ENCODE measurements around the gene ARHGAP9.

Gene ARHGAP9

DNA sequence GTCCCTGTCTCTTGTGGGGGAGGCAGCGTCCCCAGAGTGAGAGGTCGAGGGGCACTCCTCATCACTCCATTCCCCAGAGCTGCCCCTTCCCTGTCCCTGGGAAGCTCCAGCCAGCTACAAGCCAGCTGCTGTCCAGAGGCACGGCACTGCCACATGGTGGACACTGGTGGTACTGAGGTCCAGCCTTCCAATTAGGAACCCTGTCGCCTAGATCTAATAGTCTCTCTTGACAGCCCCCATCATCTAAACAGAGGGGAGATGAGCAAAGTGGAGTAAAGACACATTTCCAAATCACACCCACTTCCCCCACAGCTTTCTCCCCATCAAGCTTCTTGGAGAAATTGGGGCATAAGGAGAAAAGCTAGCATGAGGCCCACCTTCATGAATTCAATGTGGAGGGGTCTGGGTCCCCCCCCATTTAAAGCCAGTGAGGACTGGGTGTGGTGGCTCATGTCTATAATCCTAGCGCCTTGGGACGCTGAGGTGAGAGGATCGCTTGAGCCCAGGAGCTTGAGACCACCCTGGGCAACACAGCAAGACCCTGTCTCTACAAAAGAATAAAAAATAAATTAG is 26.6 kb downstream of the ARHGAP9 start:
- Histone ChIP-seq H3K4me1 (ENCODE audit: control insufficient read depth, low read length) (peaks cover 28% of the 10 kb centered on the region), H3K9me2 (replicated peaks; ENCODE audit: control insufficient read depth, low read length) (no peaks in the 10 kb centered on the region), H3F3A (ENCODE audit: control insufficient read depth, insufficient read depth) (peaks cover 5% of the 10 kb centered on the region; the same call in 1 of the 2 replicates), H3K9me3 (ENCODE audit: control insufficient read depth, insufficient read depth, low read length) (no peaks in the 10 kb centered on the region), H3K36me3 (ENCODE audit: control insufficient read depth, low read length) (no peaks in the 10 kb centered on the region), H3K79me2 (ENCODE audit: control insufficient read depth, low read length) (no peaks in the 10 kb centered on the region), H3K27me3 (ENCODE audit: control insufficient read depth, low read length) (no peaks in the 10 kb centered on the region), H3K4me2 (ENCODE audit: low read length) (no peak overlapping the region), H3K27ac (ENCODE audit: low read depth, low read length) (no peak overlapping the region), H4K20me1 (ENCODE audit: control insufficient read depth, insufficient read depth, low read depth, low read length) (no peaks in the 10 kb centered on the region), H3K4me3 (ENCODE audit: low read length) (no peak overlapping the region)
- TF ChIP-seq, protein P1, sequence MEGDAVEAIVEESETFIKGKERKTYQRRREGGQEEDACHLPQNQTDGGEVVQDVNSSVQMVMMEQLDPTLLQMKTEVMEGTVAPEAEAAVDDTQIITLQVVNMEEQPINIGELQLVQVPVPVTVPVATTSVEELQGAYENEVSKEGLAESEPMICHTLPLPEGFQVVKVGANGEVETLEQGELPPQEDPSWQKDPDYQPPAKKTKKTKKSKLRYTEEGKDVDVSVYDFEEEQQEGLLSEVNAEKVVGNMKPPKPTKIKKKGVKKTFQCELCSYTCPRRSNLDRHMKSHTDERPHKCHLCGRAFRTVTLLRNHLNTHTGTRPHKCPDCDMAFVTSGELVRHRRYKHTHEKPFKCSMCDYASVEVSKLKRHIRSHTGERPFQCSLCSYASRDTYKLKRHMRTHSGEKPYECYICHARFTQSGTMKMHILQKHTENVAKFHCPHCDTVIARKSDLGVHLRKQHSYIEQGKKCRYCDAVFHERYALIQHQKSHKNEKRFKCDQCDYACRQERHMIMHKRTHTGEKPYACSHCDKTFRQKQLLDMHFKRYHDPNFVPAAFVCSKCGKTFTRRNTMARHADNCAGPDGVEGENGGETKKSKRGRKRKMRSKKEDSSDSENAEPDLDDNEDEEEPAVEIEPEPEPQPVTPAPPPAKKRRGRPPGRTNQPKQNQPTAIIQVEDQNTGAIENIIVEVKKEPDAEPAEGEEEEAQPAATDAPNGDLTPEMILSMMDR (IDR thresholded peaks at IDR 0.05; ENCODE audit: low read depth, low read length, poor library complexity, severe bottlenecking) = peak; percentile 86
- no peak for TF ChIP-seq EZH2phosphoT487 (IDR thresholded peaks at IDR 0.05; ENCODE audit: borderline replicate concordance, low read length)

DNA sequence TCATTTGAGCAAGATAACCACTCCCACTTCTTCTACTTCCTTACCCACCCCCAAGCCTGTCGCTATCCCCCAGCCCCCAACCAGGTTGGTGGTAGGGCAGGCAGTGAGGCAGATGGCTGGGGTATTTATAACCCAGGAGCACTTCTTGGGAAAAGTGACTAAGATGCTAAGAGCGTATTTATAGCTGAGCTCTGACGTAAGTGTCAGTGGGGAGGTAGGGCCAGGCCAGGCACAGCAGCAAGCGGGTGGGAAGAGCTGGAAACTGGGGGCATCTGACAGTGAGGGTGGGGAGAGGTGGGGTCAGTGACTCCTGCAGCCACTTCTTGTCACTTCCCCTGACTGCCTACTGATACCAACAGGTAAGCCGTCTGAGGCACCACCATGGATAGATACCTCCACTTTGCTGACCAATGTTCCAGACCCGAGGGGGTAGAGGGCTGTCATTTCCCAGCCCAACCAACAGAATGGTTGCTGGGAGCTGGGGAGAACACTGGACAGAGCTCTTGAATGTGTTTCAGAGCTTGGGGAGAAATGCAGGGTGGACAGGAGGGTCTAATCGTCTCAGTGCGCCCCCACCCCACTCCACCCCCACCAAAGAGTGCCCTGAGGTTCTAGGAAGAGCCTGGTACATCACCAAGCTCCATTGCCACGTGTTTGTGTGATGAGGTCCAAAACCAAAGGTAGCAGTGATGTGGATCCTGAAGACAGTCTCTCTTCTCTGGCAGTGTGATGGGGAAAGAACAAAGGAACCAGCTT is 27.3 kb downstream of the ARHGAP9 start:
- Histone ChIP-seq H3K79me2 (ENCODE audit: control insufficient read depth, low read length) (no peaks in the 10 kb centered on the region), H3F3A (ENCODE audit: control insufficient read depth, insufficient read depth) (no peaks in the 10 kb centered on the region), H3K4me3 (ENCODE audit: low read length) (no peak overlapping the region), H3K27me3 (ENCODE audit: control insufficient read depth, low read length) (no peaks in the 10 kb centered on the region), H3K36me3 (ENCODE audit: control insufficient read depth, low read length) (no peaks in the 10 kb centered on the region), H3K4me1 (ENCODE audit: control insufficient read depth, low read length) (peaks cover 28% of the 10 kb centered on the region), H3K4me2 (ENCODE audit: low read length) (no peak overlapping the region), H4K20me1 (ENCODE audit: control insufficient read depth, insufficient read depth, low read depth, low read length) (no peaks in the 10 kb centered on the region), H3K27ac (ENCODE audit: low read depth, low read length) (no peak overlapping the region), H3K9me3 (ENCODE audit: control insufficient read depth, insufficient read depth, low read length) (no peaks in the 10 kb centered on the region), H3K9me2 (replicated peaks; ENCODE audit: control insufficient read depth, low read length) (no peaks in the 10 kb centered on the region)
- no peak for TF ChIP-seq EZH2phosphoT487 (IDR thresholded peaks at IDR 0.05; ENCODE audit: borderline replicate concordance, low read length)
- TF ChIP-seq, protein P1 (IDR thresholded peaks at IDR 0.05; ENCODE audit: low read depth, low read length, poor library complexity, severe bottlenecking) = no peak

DNA sequence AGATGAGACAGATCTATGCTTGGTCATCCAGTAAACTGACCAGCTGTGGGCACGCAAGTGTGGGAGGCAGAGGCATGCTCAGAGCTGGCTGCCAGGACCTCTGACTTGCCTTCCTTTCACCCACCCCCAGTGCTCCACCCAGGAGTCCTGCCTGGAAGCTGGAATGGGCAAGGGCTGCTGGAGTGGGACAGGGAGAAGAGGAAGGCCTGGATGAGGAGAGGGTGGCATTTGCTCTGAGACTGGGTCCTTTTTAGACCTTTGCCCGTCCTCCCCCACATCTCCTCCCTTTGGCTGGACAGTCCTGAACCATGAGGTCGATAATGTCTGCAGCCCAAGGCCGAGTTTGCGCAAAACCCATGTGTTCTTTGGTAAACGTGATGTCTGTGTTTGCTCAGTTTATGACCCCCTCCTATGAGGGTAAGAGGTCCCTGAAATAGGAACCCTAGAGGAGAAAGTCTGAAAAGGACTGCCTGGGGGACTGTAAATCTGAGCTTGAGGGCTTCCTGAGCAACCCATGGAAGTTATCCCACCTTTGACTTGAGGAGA is 28.4 kb downstream of the ARHGAP9 start:
- Histone ChIP-seq H3K4me2 (ENCODE audit: low read length) (no peak overlapping the region), H4K20me1 (ENCODE audit: control insufficient read depth, insufficient read depth, low read depth, low read length) (no peaks in the 10 kb centered on the region), H3K36me3 (ENCODE audit: control insufficient read depth, low read length) (no peaks in the 10 kb centered on the region), H3F3A (ENCODE audit: control insufficient read depth, insufficient read depth) (no peaks in the 10 kb centered on the region), H3K79me2 (ENCODE audit: control insufficient read depth, low read length) (no peaks in the 10 kb centered on the region), H3K4me3 (ENCODE audit: low read length) (no peak overlapping the region), H3K27ac (ENCODE audit: low read depth, low read length) (no peak overlapping the region), H3K27me3 (ENCODE audit: control insufficient read depth, low read length) (no peaks in the 10 kb centered on the region), H3K9me3 (ENCODE audit: control insufficient read depth, insufficient read depth, low read length) (no peaks in the 10 kb centered on the region), H3K4me1 (ENCODE audit: control insufficient read depth, low read length) (peaks cover 28% of the 10 kb centered on the region), H3K9me2 (replicated peaks; ENCODE audit: control insufficient read depth, low read length) (no peaks in the 10 kb centered on the region)
- TF ChIP-seq EZH2phosphoT487 (IDR thresholded peaks at IDR 0.05; ENCODE audit: borderline replicate concordance, low read length) = no peak
- TF ChIP-seq, protein P1 (IDR thresholded peaks at IDR 0.05; ENCODE audit: low read depth, low read length, poor library complexity, severe bottlenecking) = no peak
